ENCODE data around the gene DNMT1.

DNA sequence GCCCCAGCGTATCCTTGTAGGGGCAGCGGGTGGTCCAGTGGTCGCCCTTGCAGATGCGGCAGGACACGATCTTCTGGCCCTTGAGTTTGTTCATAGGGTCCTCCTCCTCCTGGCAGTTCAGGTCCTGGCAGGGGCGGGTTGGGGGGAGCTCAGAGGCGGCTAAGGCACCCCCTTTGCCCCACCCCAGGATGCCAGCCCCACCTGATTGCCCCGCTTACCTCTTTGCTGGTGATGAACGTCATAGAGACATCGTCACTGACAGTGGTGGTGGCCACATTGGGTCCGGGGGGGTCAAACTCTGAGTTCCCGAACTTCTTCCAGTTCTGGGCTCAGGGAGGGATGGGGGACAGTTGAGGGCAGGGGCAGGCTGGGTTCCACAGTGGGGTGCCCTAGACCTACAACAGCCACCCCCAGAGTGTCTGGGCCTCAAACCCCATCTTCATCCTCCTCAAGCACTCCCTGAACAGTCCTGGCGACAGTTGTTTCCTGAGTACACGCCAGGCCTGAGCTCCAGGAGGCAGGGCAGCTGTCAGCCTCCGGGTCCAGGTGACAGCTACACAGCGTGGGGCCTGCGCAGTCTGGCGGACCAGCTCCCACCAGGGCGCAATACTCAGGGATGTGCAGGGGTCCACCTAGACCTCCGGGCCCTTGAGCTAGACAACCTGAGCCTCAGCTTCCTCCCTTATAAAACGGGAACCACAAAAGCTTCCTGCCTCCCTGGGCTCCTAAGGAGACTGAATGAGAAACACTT is 77.7 kb downstream of the DNMT1 start:
- TF ChIP-seq, protein P1, sequence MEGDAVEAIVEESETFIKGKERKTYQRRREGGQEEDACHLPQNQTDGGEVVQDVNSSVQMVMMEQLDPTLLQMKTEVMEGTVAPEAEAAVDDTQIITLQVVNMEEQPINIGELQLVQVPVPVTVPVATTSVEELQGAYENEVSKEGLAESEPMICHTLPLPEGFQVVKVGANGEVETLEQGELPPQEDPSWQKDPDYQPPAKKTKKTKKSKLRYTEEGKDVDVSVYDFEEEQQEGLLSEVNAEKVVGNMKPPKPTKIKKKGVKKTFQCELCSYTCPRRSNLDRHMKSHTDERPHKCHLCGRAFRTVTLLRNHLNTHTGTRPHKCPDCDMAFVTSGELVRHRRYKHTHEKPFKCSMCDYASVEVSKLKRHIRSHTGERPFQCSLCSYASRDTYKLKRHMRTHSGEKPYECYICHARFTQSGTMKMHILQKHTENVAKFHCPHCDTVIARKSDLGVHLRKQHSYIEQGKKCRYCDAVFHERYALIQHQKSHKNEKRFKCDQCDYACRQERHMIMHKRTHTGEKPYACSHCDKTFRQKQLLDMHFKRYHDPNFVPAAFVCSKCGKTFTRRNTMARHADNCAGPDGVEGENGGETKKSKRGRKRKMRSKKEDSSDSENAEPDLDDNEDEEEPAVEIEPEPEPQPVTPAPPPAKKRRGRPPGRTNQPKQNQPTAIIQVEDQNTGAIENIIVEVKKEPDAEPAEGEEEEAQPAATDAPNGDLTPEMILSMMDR (IDR thresholded peaks at IDR 0.05): no peak
- TF ChIP-seq EZH2 (IDR thresholded peaks at IDR 0.05; ENCODE audit: borderline replicate concordance, insufficient read depth, low read depth, low read length, poor library complexity, severe bottlenecking): no peak
